Neural cell (in vitro differentiated cells): ENCODE measurements around the gene SOX4. TPM values are rescaled to one million over a fixed set of nuclear protein-coding genes. Genes with fewer than 3 reads are reported as not detected.

ENCODE experiments used
- H2AFZ ChIP-seq: fragments of 200-600, 300-800 bp; sonication (generic), shearing (Covaris generic); 2 replicates; pipeline ENCODE4 v1.6.0; 2014; ENCODE audit warnings: low read depth, mild to moderate bottlenecking, antibody characterized with exemption, low read length, moderate library complexity
- H3F3A ChIP-seq: fragments of 200-600 bp; shearing (Covaris generic); 2 replicates; pipeline ENCODE4 v1.6.1; 2016; ENCODE audit warnings: mild to moderate bottlenecking, moderate library complexity, mixed read lengths, antibody characterized with exemption, low read length; ENCODE audit not compliant: insufficient read depth, poor library complexity, severe bottlenecking
- H3K27ac ChIP-seq: fragments of 200-600, 300-800 bp; sonication (generic), shearing (Covaris generic); 2 replicates; pipeline ENCODE4 v1.5.1; 2014; ENCODE audit warnings: mild to moderate bottlenecking, low read length, moderate library complexity
- H3K27me3 ChIP-seq: fragments of 300-800, 200-600 bp; sonication (generic), shearing (Covaris generic); 2 replicates; pipeline ENCODE4 v1.6.0; 2014; ENCODE audit warnings: mild to moderate bottlenecking, low read depth, low read length, moderate library complexity; ENCODE audit not compliant: insufficient read depth
- H3K36me3 ChIP-seq: fragments of 300-800, 200-600 bp; sonication (generic), shearing (Covaris generic); 2 replicates; pipeline ENCODE4 v1.5.1; 2014; ENCODE audit warnings: mild to moderate bottlenecking, antibody characterized with exemption, low read length, moderate library complexity; ENCODE audit not compliant: insufficient read depth
- H3K4me2 ChIP-seq: fragments of 300-800, 200-600 bp; sonication (generic), shearing (Covaris generic); 2 replicates; pipeline ENCODE4 v1.6.0; 2014; ENCODE audit warnings: mild to moderate bottlenecking, low read length
- H3K4me3 ChIP-seq: fragments of 300-800, 200-600 bp; sonication (generic), shearing (Covaris generic); 2 replicates; pipeline ENCODE4 v1.5.1; 2014; ENCODE audit warnings: mild to moderate bottlenecking, low read length, moderate library complexity
- H3K79me2 ChIP-seq: fragments of 200-600 bp; shearing (Covaris generic); replicated peaks from 2 replicates; pipeline ENCODE4 v1.6.0; 2014; ENCODE audit warnings: mild to moderate bottlenecking, low read length, moderate library complexity; ENCODE audit not compliant: insufficient read depth
- H3K9ac ChIP-seq: fragments of 300-800, 200-600 bp; sonication (generic), shearing (Covaris generic); 2 replicates; pipeline ENCODE4 v1.6.1; 2016; ENCODE audit warnings: mild to moderate bottlenecking, low read length, mixed read lengths
- H3K9me2 ChIP-seq: fragments of 200-600 bp; shearing (Covaris generic); 2 replicates; pipeline ENCODE4 v1.6.1; 2016; ENCODE audit warnings: mild to moderate bottlenecking, low read length, mixed read lengths; ENCODE audit not compliant: insufficient read depth
- H3K9me3 ChIP-seq: fragments of 200-600, 300-800 bp; sonication (generic), shearing (Covaris generic); 2 replicates; pipeline ENCODE4 v1.6.1; 2016; ENCODE audit warnings: mild to moderate bottlenecking, mixed run types, low read length, moderate library complexity, mixed read lengths
- H4K20me1 ChIP-seq: fragments of 200-600 bp; shearing (Covaris generic); 2 replicates; pipeline ENCODE4 v1.6.1; 2016; ENCODE audit warnings: mild to moderate bottlenecking, mixed run types; ENCODE audit not compliant: insufficient read depth
- EP300 ChIP-seq: fragments of 450-650 bp; conservative IDR thresholded peaks from 2 replicates; pipeline ENCODE4 v1.6.1; 2014; ENCODE audit warnings: antibody characterized with exemption, mild to moderate bottlenecking, moderate library complexity; ENCODE audit not compliant: poor library complexity, severe bottlenecking
- EZH2 ChIP-seq: fragments of 200-600, 300-800 bp; shearing (Covaris generic), sonication (generic); IDR thresholded peaks from 2 replicates; pipeline ENCODE4 v1.6.1; 2014; ENCODE audit warnings: antibody characterized with exemption, low read length, borderline replicate concordance, mild to moderate bottlenecking; ENCODE audit not compliant: insufficient read depth, poor library complexity, severe bottlenecking
- MXI1 ChIP-seq: fragments of 450-650 bp; conservative IDR thresholded peaks from 2 replicates; pipeline ENCODE4 v1.6.1; 2014; ENCODE audit warnings: antibody characterized with exemption, mild to moderate bottlenecking; ENCODE audit not compliant: poor library complexity, severe bottlenecking
- POLR2AphosphoS5 ChIP-seq: IDR thresholded peaks from 2 replicates; pipeline ENCODE4 v1.6.1; 2012
- RAD21 ChIP-seq: fragments of 450-650 bp; conservative IDR thresholded peaks from 2 replicates; pipeline ENCODE4 v1.6.1; 2014; ENCODE audit warnings: antibody characterized with exemption, mild to moderate bottlenecking, moderate library complexity
- SMC3 ChIP-seq: fragments of 450-650 bp; conservative IDR thresholded peaks from 2 replicates; pipeline ENCODE4 v1.6.1; 2014; ENCODE audit warnings: antibody characterized with exemption, mild to moderate bottlenecking, moderate library complexity; ENCODE audit not compliant: poor library complexity
- TAF1 ChIP-seq: IDR thresholded peaks from 2 replicates; pipeline ENCODE4 v1.6.1; 2012; ENCODE audit warnings: low read depth
- polyA plus RNA-seq: library from polyadenylated mRNA; depleted of rRNA; stranded (reverse); fragments of >200 nt; gene quantifications from 2 replicates; pipeline ENCODE4 v1.2.3, GENCODE V29; 2014
- TF ChIP-seq, protein P1 (sequence below): fragments of 450-650 bp; IDR thresholded peaks from 2 replicates; pipeline ENCODE4 v1.5.1; 2014; ENCODE audit warnings: antibody characterized with exemption, mild to moderate bottlenecking, moderate library complexity; ENCODE audit not compliant: poor library complexity, severe bottlenecking
- TF ChIP-seq, protein P2 (sequence below): IDR thresholded peaks from 2 replicates; pipeline ENCODE4 v1.6.1; 2012; ENCODE audit warnings: borderline replicate concordance

SOX4 gene
- polyA plus RNA-seq, 1 donor from 2014 or later: 394 TPM

DNA sequence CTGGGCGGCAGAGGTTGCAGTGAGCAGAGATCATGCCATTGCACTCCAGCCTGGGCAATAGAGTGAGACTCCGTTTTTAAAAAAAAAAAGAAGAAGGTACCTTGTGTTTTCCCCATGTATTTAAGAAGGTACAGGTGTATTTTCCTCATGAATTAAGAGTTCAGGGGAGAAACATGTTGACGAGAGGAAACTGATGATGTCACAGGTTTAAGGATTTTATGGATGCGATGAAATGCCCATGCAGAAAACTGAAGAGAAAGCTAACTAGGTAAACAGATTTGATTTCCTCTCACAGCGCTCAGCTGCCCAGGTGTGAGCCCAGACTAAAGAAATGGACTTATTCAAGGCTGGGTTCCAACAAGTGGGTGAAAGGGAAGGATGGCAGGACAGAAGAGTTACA is 38.4 kb upstream of the SOX4 start:
- Histone ChIP-seq H2AFZ (no peak overlapping the region), H3K9me2 (no peaks in the 10 kb centered on the region), H3K9me3 (no peaks in the 10 kb centered on the region), H3K27ac (no peak overlapping the region), H3K79me2 (no peaks in the 10 kb centered on the region), H3K27me3 (no peaks in the 10 kb centered on the region), H4K20me1 (no peaks in the 10 kb centered on the region), H3F3A (no peaks in the 10 kb centered on the region), H3K4me2 (no peak overlapping the region), H3K4me3 (no peak overlapping the region), H3K36me3 (no peaks in the 10 kb centered on the region), H3K9ac (no peak overlapping the region)
- TF ChIP-seq EP300 (no peak), MXI1 (no peak), EZH2 (no peak), TAF1 (no peak)
- TF ChIP-seq, protein P1, sequence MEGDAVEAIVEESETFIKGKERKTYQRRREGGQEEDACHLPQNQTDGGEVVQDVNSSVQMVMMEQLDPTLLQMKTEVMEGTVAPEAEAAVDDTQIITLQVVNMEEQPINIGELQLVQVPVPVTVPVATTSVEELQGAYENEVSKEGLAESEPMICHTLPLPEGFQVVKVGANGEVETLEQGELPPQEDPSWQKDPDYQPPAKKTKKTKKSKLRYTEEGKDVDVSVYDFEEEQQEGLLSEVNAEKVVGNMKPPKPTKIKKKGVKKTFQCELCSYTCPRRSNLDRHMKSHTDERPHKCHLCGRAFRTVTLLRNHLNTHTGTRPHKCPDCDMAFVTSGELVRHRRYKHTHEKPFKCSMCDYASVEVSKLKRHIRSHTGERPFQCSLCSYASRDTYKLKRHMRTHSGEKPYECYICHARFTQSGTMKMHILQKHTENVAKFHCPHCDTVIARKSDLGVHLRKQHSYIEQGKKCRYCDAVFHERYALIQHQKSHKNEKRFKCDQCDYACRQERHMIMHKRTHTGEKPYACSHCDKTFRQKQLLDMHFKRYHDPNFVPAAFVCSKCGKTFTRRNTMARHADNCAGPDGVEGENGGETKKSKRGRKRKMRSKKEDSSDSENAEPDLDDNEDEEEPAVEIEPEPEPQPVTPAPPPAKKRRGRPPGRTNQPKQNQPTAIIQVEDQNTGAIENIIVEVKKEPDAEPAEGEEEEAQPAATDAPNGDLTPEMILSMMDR: no peak

DNA sequence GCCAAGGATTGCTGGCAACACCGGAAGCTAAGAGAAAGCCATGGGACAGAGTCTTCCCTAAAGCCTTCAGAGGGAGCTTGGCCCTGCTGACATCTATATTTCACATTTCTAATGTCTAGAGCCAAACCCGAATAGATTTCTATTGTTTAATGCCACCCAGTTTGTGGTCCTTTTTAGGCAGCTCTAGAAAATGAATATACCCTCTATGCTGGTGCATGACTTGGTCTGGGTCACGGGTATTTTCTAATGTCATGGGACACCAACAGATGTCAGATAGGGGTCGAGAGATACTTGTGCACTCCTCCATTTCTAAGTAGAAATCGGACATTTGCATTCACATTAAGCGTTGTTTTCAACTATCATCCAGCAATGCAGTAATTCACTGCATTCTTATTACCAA is 37.0 kb upstream of the SOX4 start:
- Histone ChIP-seq H3K9ac (no peak overlapping the region), H3K79me2 (no peaks in the 10 kb centered on the region), H4K20me1 (no peaks in the 10 kb centered on the region), H3K4me3 (no peak overlapping the region), H3K36me3 (no peaks in the 10 kb centered on the region), H3K27ac (no peak overlapping the region), H3K9me2 (no peaks in the 10 kb centered on the region), H3K27me3 (no peaks in the 10 kb centered on the region), H3K9me3 (no peaks in the 10 kb centered on the region), H3F3A (no peaks in the 10 kb centered on the region), H3K4me2 (no peak overlapping the region), H2AFZ (no peak overlapping the region)
- TF ChIP-seq, protein P2, sequence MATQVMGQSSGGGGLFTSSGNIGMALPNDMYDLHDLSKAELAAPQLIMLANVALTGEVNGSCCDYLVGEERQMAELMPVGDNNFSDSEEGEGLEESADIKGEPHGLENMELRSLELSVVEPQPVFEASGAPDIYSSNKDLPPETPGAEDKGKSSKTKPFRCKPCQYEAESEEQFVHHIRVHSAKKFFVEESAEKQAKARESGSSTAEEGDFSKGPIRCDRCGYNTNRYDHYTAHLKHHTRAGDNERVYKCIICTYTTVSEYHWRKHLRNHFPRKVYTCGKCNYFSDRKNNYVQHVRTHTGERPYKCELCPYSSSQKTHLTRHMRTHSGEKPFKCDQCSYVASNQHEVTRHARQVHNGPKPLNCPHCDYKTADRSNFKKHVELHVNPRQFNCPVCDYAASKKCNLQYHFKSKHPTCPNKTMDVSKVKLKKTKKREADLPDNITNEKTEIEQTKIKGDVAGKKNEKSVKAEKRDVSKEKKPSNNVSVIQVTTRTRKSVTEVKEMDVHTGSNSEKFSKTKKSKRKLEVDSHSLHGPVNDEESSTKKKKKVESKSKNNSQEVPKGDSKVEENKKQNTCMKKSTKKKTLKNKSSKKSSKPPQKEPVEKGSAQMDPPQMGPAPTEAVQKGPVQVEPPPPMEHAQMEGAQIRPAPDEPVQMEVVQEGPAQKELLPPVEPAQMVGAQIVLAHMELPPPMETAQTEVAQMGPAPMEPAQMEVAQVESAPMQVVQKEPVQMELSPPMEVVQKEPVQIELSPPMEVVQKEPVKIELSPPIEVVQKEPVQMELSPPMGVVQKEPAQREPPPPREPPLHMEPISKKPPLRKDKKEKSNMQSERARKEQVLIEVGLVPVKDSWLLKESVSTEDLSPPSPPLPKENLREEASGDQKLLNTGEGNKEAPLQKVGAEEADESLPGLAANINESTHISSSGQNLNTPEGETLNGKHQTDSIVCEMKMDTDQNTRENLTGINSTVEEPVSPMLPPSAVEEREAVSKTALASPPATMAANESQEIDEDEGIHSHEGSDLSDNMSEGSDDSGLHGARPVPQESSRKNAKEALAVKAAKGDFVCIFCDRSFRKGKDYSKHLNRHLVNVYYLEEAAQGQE: no peak
- TF ChIP-seq, protein P1: no peak
- TF ChIP-seq SMC3 (no peak), TAF1 (no peak), RAD21 (no peak), EP300 (no peak), EZH2 (no peak), POLR2AphosphoS5 (no peak), MXI1 (no peak)
